ENCODE measurements around the gene SPATA13. TPM values are rescaled to one million over a fixed set of nuclear protein-coding genes. Genes with fewer than 3 reads are reported as not detected.

The SPATA13 gene
- total RNA-seq, 1 experiment from 2014 or later = 21.4 TPM

GRCh38 chr13:24286624-24287023 is 126.1 kb downstream of the SPATA13 start:
- ChIA-PET CTCF (no interaction called here), POLR2A (no interaction called here), RAD21 (ENCODE audit: low non-redundant PET in 1 of 2, low total read pairs in 2 of 2, uncharacterized antibody in 2 of 2, unreplicated experiment in 2 of 2) (no interaction called here)
- H3K9me3 ChIP-seq (ENCODE audit: control insufficient read depth in 1 of 2, insufficient read depth in 1 of 2, low read depth in 1 of 2, low read length in 2 of 2) = no peaks in the 10 kb centered on the region
- H2AFZ ChIP-seq (ENCODE audit: low read depth, low read length, poor library complexity, severe bottlenecking) = no peak overlapping the region
- H3K4me1 ChIP-seq (ENCODE audit: control insufficient read depth in 1 of 2, insufficient read depth in 2 of 2, low read length in 2 of 2) = no peaks in the 10 kb centered on the region
- no peak overlapping the region for H3K27ac ChIP-seq (ENCODE audit: low read depth, low read length)
- no peaks in the 10 kb centered on the region for H3K27me3 ChIP-seq (ENCODE audit: insufficient read depth, low read length)
- no peak for ATAC-seq
- H3K4me3 ChIP-seq (replicated peaks in 1 of 2; ENCODE audit: low read depth in 1 of 2, low read length in 2 of 2) = no peak overlapping the region
- H3K4me2 ChIP-seq (ENCODE audit: low read length) = no peak overlapping the region
- peaks cover 0 to 3% of the 10 kb centered on the region in 2 experiments; a peak in 2 of 4 replicates for H3K36me3 ChIP-seq (ENCODE audit: control insufficient read depth in 1 of 2, insufficient read depth in 2 of 2, low read length in 2 of 2)
- no peaks in the 10 kb centered on the region for H4K20me1 ChIP-seq (ENCODE audit: insufficient read depth)
- H3K9me2 ChIP-seq (ENCODE audit: insufficient read depth) = no peaks in the 10 kb centered on the region
- H3K79me2 ChIP-seq (ENCODE audit: insufficient read depth, low read length) = no peaks in the 10 kb centered on the region
- TF ChIP-seq SRF (IDR thresholded peaks at IDR 0.05; ENCODE audit: low read depth) (no peak), ZFX (IDR thresholded peaks at IDR 0.05) (no peak), SIN3A (IDR thresholded peaks at IDR 0.05; ENCODE audit: low read depth) (no peak), POLR2A (IDR thresholded peaks at IDR 0.05; ENCODE audit: borderline replicate concordance, extremely low read depth, insufficient read depth, insufficient read length) (no peak), CBX3 (IDR thresholded peaks at IDR 0.05; ENCODE audit: low read depth) (no peak), EZH2phosphoT487 (IDR thresholded peaks at IDR 0.05; ENCODE audit: borderline replicate concordance) (no peak), ELF1 (IDR thresholded peaks at IDR 0.05; ENCODE audit: borderline replicate concordance, low read depth) (no peak), SP1 (IDR thresholded peaks at IDR 0.05; ENCODE audit: low read depth) (no peak), RAD21 (IDR thresholded peaks at IDR 0.05; ENCODE audit: low read depth) (no peak), JUND (IDR thresholded peaks at IDR 0.05) (no peak), EZH2 (IDR thresholded peaks at IDR 0.05) (no peak), POLR2AphosphoS5 (IDR thresholded peaks at IDR 0.05; ENCODE audit: low read depth, low read length) (no peak), YY1 (IDR thresholded peaks at IDR 0.05; ENCODE audit: extremely low read depth, insufficient replicate concordance, low read depth, low read length) (no peak), MAX (IDR thresholded peaks at IDR 0.05) (no peak), ZBTB33 (IDR thresholded peaks at IDR 0.05; ENCODE audit: extremely low read depth, insufficient replicate concordance, low read length) (no peak), TCF7L2 (IDR thresholded peaks at IDR 0.05; ENCODE audit: borderline replicate concordance, extremely low read depth, insufficient read depth, insufficient read length) (no peak)
- TF ChIP-seq, protein P1, sequence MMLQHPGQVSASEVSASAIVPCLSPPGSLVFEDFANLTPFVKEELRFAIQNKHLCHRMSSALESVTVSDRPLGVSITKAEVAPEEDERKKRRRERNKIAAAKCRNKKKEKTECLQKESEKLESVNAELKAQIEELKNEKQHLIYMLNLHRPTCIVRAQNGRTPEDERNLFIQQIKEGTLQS (IDR thresholded peaks at IDR 0.05) = no peak
- intact Hi-C loops (cut with micrococcal nuclease) = no loop called here
- DNase-seq (ENCODE audit: low read depth, low spot score) = no peak
- no TSS peak for BruUV-seq (replicated peaks)
- no peak overlapping the region for H3K9ac ChIP-seq (ENCODE audit: low read length)

Data from HCT116 (cell line).